ENCODE measurements around the gene EDIL3. TPM values are rescaled to one million over a fixed set of nuclear protein-coding genes. Genes with fewer than 3 reads are reported as not detected.

Gene EDIL3
- total and polyA plus RNA-seq, 2 donors (not counting 1 experiment from before 2014, with no cell fraction given) = not detected

DNA sequence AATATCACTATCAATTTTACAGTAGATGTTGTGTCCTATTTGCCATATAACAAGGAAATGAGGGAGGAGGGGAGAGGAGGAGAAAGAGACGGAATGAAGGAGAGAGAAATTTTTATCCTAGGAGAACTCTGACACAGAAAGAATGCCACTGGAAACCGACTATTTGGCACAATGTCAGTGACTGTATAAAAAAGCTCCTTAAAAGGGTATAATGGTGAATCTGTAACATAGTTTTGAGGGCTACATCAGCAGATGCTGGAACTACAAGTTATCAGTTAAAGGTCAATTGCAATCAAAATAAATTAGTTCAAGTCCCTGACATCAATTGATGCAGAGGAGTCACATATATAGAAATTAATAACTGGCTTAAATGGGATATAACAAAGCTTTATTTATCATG is 5.7 kb downstream of the EDIL3 start:
- WGBS (ENCODE audit: insufficient coverage) = 73% methylated on average over 2 of the region's 2 CpGs
- Histone ChIP-seq H3K4me1 (ENCODE audit: control insufficient read depth in 2 of 2, insufficient read depth in 2 of 2, low read length in 2 of 2) (no peaks in the 10 kb centered on the region), H3K9me3 (ENCODE audit: control extremely low read depth in 1 of 3, control insufficient read depth in 2 of 3, insufficient read depth in 1 of 3, low read length in 2 of 3) (peaks cover 0 to 13% (median 0%) of the 10 kb centered on the region in 3 donors), H3K4me3 (ENCODE audit: control extremely low read depth in 1 of 5, extremely low read depth in 1 of 5, insufficient read depth in 1 of 5, low read depth in 2 of 5, low read length in 4 of 5) (no peak overlapping the region), H4K20me1 (ENCODE audit: control insufficient read depth, insufficient read depth, low read length, poor library complexity, severe bottlenecking) (no peaks in the 10 kb centered on the region), H3K27ac (ENCODE audit: low read length in 2 of 2) (no peak overlapping the region), H3K79me2 (ENCODE audit: control insufficient read depth, insufficient read depth, low read length) (no peaks in the 10 kb centered on the region), H3K9ac (ENCODE audit: low read length) (no peak overlapping the region), H3K4me2 (replicated peaks; ENCODE audit: low read depth, low read length, poor library complexity, severe bottlenecking) (no peak overlapping the region), H2AFZ (ENCODE audit: insufficient read depth, low read depth, low read length, poor library complexity, severe bottlenecking) (no peak overlapping the region), H3K27me3 (replicated peaks in 1 of 4; ENCODE audit: control extremely low read depth in 1 of 4, control insufficient read depth in 3 of 4, insufficient read depth in 4 of 4, low read length in 3 of 4) (peaks cover 0 to 20% (median 3%) of the 10 kb centered on the region in 4 experiments), H3K36me3 (replicated peaks in 1 of 2; ENCODE audit: control extremely low read depth in 1 of 2, control insufficient read depth in 1 of 2, extremely low read depth in 1 of 2, insufficient read depth in 2 of 2, low read length in 1 of 2) (no peaks in the 10 kb centered on the region)
- TF ChIP-seq CTCF (IDR thresholded peaks at IDR 0.05) = no peak
- no peak for TF ChIP-seq EZH2 (IDR thresholded peaks at IDR 0.05; ENCODE audit: borderline replicate concordance, insufficient read depth, low read depth, low read length, poor library complexity, severe bottlenecking)
- ChIA-PET POLR2A (no interaction called here), CTCF (no interaction called here)
- intact Hi-C loops (cut with micrococcal nuclease) = no loop called here
- ATAC-seq (ENCODE audit: low read depth) = no peak
- Mint-ChIP-seq H3K4me3 (no peak overlapping the region), H3K4me1 (no peaks in the 10 kb centered on the region), H3K9me3 (ENCODE audit: insufficient read depth) (no peaks in the 10 kb centered on the region), H3K27me3 (peaks cover 17% of the 10 kb centered on the region), H3K27ac (no peak overlapping the region)
- no peak for DNase-seq

DNA sequence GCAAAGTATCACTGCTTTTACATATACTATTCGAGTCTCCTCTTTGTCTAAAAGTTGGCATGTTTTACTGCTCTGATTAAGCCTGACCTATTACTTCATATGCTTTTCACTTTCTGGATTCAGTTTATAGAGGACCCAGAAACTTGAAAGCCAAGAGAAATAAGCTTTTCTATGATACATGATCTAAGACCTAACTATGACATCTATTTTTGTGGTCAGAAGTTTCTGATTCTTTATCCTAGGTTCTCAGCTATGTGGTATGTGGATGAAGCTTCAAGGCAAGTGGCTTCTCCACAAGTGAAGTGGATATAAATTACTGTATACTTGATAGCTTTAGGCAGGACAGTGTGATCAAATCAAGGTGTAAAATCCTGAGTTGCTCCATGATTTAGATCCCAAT is 6.3 kb downstream of the EDIL3 start:
- no peaks in the 10 kb centered on the region for H3K4me1 ChIP-seq (ENCODE audit: control insufficient read depth in 2 of 2, insufficient read depth in 2 of 2, low read length in 2 of 2)
- POLR2A ChIA-PET = no interaction called here
- H3K9ac ChIP-seq (ENCODE audit: low read length) = no peak overlapping the region
- no peak overlapping the region for H3K4me2 ChIP-seq (replicated peaks; ENCODE audit: low read depth, low read length, poor library complexity, severe bottlenecking)
- H3K27ac Mint-ChIP-seq = no peak overlapping the region
- no peak overlapping the region for H3K4me3 Mint-ChIP-seq
- peaks cover 14% of the 10 kb centered on the region for H3K27me3 Mint-ChIP-seq
- H3K9me3 ChIP-seq (ENCODE audit: control extremely low read depth in 1 of 3, control insufficient read depth in 2 of 3, insufficient read depth in 1 of 3, low read length in 2 of 3) = peaks cover 0 to 7% (median 0%) of the 10 kb centered on the region in 3 donors
- no peak overlapping the region for H3K27ac ChIP-seq (ENCODE audit: low read length in 2 of 2)
- H3K79me2 ChIP-seq (ENCODE audit: control insufficient read depth, insufficient read depth, low read length) = no peaks in the 10 kb centered on the region
- peaks cover 0 to 16% (median 3%) of the 10 kb centered on the region in 4 experiments for H3K27me3 ChIP-seq (replicated peaks in 1 of 4; ENCODE audit: control extremely low read depth in 1 of 4, control insufficient read depth in 3 of 4, insufficient read depth in 4 of 4, low read length in 3 of 4)
- intact Hi-C loops (cut with micrococcal nuclease) = no loop called here
- no peak overlapping the region for H2AFZ ChIP-seq (ENCODE audit: insufficient read depth, low read depth, low read length, poor library complexity, severe bottlenecking)
- H3K4me3 ChIP-seq (ENCODE audit: control extremely low read depth in 1 of 5, extremely low read depth in 1 of 5, insufficient read depth in 1 of 5, low read depth in 2 of 5, low read length in 4 of 5) = no peak overlapping the region
- ATAC-seq (ENCODE audit: low read depth) (no peak), DNase-seq (no peak)
- H3K36me3 ChIP-seq (replicated peaks in 1 of 2; ENCODE audit: control extremely low read depth in 1 of 2, control insufficient read depth in 1 of 2, extremely low read depth in 1 of 2, insufficient read depth in 2 of 2, low read length in 1 of 2) = no peaks in the 10 kb centered on the region
- TF ChIP-seq EZH2 (IDR thresholded peaks at IDR 0.05; ENCODE audit: borderline replicate concordance, insufficient read depth, low read depth, low read length, poor library complexity, severe bottlenecking) = no peak
- TF ChIP-seq CTCF (IDR thresholded peaks at IDR 0.05) = no peak
- CTCF ChIA-PET = no interaction called here
- no peaks in the 10 kb centered on the region for H3K4me1 Mint-ChIP-seq
- 83% methylated on average over 1 of the region's 1 CpG for WGBS (ENCODE audit: insufficient coverage)
- H4K20me1 ChIP-seq (ENCODE audit: control insufficient read depth, insufficient read depth, low read length, poor library complexity, severe bottlenecking) = no peaks in the 10 kb centered on the region
- H3K9me3 Mint-ChIP-seq (ENCODE audit: insufficient read depth) = no peaks in the 10 kb centered on the region

All from B cell (primary cell).